Fibroblast of mammary gland (primary cell): ENCODE measurements around the gene TBC1D2B.

Experiments
- DNase-seq: peaks from one replicate; pipeline ENCODE4 v3.0.0-alpha.2; 2010; ENCODE audit warnings: low read depth
- H3K4me3 ChIP-seq: 2 replicates; pipeline ENCODE4 v1.5.1; 2011; ENCODE audit warnings: low read depth, mild to moderate bottlenecking, low read length, moderate library complexity; ENCODE audit not compliant: control insufficient read depth
- TF ChIP-seq, protein P1 (sequence below): conservative IDR thresholded peaks from 2 replicates; pipeline ENCODE4 v1.5.1; 2011; ENCODE audit warnings: low read depth, low read length, inconsistent platforms; ENCODE audit not compliant: control insufficient read depth, insufficient read depth

TBC1D2B gene

DNA sequence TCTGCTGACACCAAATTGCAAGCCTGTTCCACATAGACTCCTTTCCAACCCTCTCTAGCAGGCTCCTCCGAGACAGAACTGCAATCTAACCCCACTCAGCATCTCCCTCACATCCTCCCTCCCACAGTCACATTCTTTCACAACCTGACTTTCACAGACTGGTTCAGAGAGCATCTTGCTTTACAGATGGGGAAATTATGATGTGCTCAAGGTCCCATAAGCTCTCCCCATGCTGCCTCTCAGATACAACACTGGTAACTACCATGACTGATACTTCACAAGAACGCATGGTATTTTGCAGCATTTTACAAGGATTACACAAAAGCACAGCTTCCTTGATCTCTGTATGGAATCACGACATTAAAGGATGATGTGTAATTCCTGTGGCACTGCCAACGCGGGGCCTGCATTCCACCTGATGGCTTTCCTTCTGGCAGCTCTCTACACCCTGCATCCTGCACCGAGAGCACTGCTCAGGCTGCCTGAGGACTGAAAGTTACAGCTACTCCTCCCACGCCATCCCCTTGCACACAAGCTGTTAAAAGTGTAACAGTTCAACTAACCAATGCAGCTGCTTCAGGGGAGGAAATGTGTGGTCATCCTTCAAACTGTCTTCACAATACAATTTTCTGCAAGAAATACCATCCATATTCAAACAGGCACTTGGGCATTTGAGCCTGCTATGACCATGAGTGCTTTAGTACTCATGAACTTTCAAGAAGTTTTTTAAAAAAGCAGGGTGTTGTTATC, 27.6 kb downstream of the TBC1D2B start:
- no peak overlapping the region for H3K4me3 ChIP-seq
- TF ChIP-seq, protein P1, sequence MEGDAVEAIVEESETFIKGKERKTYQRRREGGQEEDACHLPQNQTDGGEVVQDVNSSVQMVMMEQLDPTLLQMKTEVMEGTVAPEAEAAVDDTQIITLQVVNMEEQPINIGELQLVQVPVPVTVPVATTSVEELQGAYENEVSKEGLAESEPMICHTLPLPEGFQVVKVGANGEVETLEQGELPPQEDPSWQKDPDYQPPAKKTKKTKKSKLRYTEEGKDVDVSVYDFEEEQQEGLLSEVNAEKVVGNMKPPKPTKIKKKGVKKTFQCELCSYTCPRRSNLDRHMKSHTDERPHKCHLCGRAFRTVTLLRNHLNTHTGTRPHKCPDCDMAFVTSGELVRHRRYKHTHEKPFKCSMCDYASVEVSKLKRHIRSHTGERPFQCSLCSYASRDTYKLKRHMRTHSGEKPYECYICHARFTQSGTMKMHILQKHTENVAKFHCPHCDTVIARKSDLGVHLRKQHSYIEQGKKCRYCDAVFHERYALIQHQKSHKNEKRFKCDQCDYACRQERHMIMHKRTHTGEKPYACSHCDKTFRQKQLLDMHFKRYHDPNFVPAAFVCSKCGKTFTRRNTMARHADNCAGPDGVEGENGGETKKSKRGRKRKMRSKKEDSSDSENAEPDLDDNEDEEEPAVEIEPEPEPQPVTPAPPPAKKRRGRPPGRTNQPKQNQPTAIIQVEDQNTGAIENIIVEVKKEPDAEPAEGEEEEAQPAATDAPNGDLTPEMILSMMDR = no peak
- peak; percentile 70 for DNase-seq

DNA sequence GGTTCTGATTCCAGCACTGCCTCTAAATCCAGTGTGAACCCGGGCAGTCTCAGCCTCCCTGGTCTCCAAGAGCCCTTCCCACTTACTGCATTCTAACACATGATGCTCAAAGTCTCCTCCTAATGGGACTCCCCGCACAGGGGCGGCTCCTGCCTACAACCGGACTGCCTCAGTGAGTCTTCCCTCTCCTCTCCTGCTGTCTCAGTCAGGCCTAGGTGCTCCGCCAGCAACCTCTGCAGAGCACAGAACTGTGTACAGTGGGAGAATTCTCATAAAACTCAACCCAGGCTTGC, 28.9 kb downstream of the TBC1D2B start:
- H3K4me3 ChIP-seq = no peak overlapping the region
- TF ChIP-seq, protein P1 = no peak
- no peak for DNase-seq

DNA sequence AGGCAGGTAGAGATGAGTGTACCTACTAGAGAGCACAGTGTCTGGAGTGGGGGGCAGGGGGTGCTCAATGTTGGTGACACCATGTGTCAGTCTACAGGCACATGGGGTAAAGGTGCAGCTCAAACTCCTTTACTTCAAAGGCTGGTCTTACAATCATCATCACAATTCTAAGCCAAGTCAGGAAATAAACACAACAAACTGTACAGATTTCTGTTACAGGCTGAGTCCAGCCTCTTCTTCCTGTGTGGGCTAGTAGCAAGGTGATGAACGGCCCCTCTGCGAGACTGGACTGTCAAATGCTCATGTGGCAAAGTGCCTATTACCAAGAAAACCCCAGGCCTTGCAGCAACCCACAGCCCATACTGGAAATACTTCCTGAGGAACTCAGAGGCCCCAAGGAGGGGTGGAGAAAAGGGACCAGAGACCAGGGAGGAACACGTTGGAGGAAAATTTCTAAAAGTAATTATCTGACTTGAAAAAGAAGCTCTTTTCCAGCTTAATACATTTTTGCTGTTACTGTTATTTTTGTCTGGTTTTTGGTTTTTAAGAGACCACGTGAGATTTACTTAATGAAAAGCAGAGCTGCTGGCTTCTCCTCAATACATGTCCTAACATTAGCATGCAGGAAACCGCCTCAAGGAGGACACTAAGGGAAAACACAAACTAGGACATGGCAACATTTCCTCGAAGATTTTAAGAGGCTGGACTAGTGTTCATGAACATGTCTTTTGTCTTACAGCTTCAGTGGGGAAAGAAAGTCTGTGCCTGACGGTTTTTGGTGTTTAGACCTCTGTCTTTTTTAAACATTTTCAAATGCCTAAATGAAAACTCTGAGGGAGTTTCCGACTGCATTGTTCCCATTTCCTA, 29.5 kb downstream of the TBC1D2B start:
- TF ChIP-seq, protein P1 = no peak
- no peak overlapping the region for H3K4me3 ChIP-seq
- peak; percentile 81 for DNase-seq

DNA sequence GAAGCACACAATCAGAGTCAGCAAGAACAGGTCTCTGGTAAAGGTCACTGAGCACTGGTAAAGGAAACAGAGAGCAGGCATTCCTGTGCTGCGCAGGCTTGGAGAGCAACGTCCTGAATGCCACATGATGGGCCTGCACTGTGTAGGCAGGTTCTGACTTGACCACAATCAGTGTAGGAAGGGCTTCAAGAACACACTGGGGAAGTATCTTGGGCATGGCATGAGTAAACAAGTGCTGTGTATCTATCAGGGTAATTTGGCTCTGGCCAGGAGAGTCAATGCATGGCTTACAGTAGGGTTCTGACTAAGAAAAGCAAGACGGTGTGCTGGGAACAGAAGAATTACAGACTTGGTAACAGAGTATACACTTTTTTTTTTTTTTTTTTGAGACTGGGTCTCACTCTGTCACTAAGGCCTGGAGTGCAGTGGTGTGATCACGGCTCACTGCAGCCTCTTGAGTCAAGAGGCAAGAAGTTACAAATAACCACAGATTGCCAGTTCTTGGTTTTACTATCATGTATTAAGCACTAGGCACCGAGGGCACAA, 30.6 kb downstream of the TBC1D2B start:
- TF ChIP-seq, protein P1 = no peak
- DNase-seq = no peak

DNA sequence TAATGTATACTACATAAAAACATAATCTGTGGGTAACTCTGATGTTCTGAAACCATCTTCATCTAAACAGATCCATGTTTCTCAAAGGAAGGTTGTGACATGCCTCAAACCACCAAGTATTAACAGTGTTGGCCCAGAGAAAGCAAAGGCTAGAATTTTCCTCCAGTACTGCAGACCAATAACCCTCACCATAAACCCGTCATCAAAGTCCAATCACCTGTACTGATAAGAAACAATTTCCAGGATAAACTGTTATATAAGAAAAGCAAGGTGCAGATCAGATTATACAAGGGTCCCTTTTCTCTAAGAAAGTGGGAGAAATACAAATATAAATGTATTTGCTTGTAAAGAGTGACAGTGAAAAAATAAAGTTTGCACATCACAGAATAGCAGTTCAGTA, 32.3 kb downstream of the TBC1D2B start:
- TF ChIP-seq, protein P1 = no peak
- no peak for DNase-seq
- H3K4me3 ChIP-seq = no peak overlapping the region

More for the DNA sequence above, 30.6 kb downstream of the TBC1D2B start:
- no peak overlapping the region for H3K4me3 ChIP-seq

DNA sequence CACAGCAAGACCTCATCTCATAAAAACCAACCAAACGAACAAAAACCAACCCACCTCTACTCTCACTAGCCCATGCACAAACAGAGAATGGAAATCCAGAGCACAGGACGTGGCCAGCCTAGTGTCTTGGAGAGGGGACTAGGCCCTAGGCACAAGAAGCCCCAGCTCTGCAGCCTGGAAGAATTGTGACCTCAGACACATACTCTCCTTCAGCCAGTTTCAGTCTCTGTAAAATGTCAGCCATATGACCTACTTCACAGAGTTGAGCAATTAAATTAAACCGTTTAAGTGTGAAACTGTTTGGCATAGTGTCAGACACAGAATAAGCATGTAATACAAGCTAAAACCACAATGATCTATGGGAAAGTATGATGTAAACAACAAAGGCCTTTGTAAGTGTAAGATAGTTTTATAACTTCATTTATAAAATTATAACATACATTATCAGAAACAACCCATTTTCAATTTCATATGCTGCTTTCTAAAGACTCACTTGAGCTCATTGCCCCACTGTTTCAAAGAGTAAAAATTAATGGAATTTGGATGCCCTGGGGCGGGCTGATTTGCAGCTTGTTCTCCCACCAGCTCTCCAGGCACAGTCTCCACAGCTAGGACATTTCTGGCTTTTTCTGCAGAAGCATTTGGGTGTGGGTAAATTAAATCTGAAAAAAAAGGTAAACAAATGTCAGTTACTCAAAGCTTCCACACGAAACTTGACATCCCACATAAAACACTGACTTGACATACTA, 32.9 kb downstream of the TBC1D2B start:
- no peak overlapping the region for H3K4me3 ChIP-seq

More for the DNA sequence above, 32.9 kb downstream of the TBC1D2B start:
- DNase-seq = no peak
- TF ChIP-seq, protein P1 = no peak
